ENCODE data around the gene ERGIC3.

ERGIC3 gene
- long read RNA-seq, donor 1, transcript ERGIC3-202 (13 exons, 1,359 nt): major isoform, 204 of 414 reads
- long read RNA-seq, donor 1, transcript ERGIC3-216 (3 exons, 766 nt): minor isoform, 20 of 414 reads
- long read RNA-seq, donor 1, partial matches to known transcripts: 179 of 414 reads
- long read RNA-seq, donor 1, other reads (novel, unspliced or antisense): 0 of 414 reads
- long read RNA-seq, donor 2, transcript ERGIC3-202 (13 exons, 1,359 nt): major isoform, 103 of 188 reads
- long read RNA-seq, donor 2, partial matches to known transcripts: 77 of 188 reads
- long read RNA-seq, donor 2, other reads (novel, unspliced or antisense): 0 of 188 reads
- long read RNA-seq, donor 3, transcript ERGIC3-202 (13 exons, 1,359 nt): major isoform, 73 of 148 reads
- long read RNA-seq, donor 3, transcript ERGIC3-216 (3 exons, 766 nt): minor isoform, 8 of 148 reads
- long read RNA-seq, donor 3, partial matches to known transcripts: 64 of 148 reads
- long read RNA-seq, donor 3, other reads (novel, unspliced or antisense): 0 of 148 reads
- long read RNA-seq, donor 4, transcript ERGIC3-216 (3 exons, 766 nt): minor isoform, 14 of 215 reads
- long read RNA-seq, donor 4, transcript ERGIC3-202 (13 exons, 1,359 nt): major isoform, 97 of 215 reads
- long read RNA-seq, donor 4, partial matches to known transcripts: 94 of 215 reads
- long read RNA-seq, donor 4, other reads (novel, unspliced or antisense): 0 of 215 reads
- long read RNA-seq, donor 5, transcript ERGIC3-216 (3 exons, 766 nt): minor isoform, 13 of 286 reads
- long read RNA-seq, donor 5, transcript ERGIC3-202 (13 exons, 1,359 nt): major isoform, 133 of 286 reads
- long read RNA-seq, donor 5, partial matches to known transcripts: 137 of 286 reads
- long read RNA-seq, donor 5, other reads (novel, unspliced or antisense): 0 of 286 reads
- long read RNA-seq, donor 6, transcript ERGIC3-202 (13 exons, 1,359 nt): major isoform, 98 of 182 reads
- long read RNA-seq, donor 6, transcript ERGIC3-209 (7 exons, 1,632 nt): minor isoform, 5 of 182 reads
- long read RNA-seq, donor 6, transcript ERGIC3-216 (3 exons, 766 nt): minor isoform, 6 of 182 reads
- long read RNA-seq, donor 6, partial matches to known transcripts: 73 of 182 reads
- long read RNA-seq, donor 6, other reads (novel, unspliced or antisense): 0 of 182 reads
- long read RNA-seq, donor 7, transcript ERGIC3-216 (3 exons, 766 nt): minor isoform, 20 of 309 reads
- long read RNA-seq, donor 7, transcript ERGIC3-209 (7 exons, 1,632 nt): minor isoform, 8 of 309 reads
- long read RNA-seq, donor 7, transcript ERGIC3-202 (13 exons, 1,359 nt): major isoform, 124 of 309 reads
- long read RNA-seq, donor 7, partial matches to known transcripts: 142 of 309 reads
- long read RNA-seq, donor 7, other reads (novel, unspliced or antisense): 6 of 309 reads
- long read RNA-seq, donor 8, transcript ERGIC3-215 (4 exons, 584 nt): minor isoform, 5 of 211 reads
- long read RNA-seq, donor 8, transcript ERGIC3-202 (13 exons, 1,359 nt): major isoform, 126 of 211 reads
- long read RNA-seq, donor 8, partial matches to known transcripts: 70 of 211 reads
- long read RNA-seq, donor 8, other reads (novel, unspliced or antisense): 0 of 211 reads

- peak; percentile 85 for DNase-seq
Measured at GRCh38 chr20:35541783-35542662, at the start of gene ERGIC3. ERGIC3 (plus strand) TSS chr20:35542078; CDS start chr20:35542098, 20 bp downstream.

- no peak for DNase-seq
Measured at GRCh38 chr20:35492352-35492751, 49.5 kb upstream of the ERGIC3 start.

- no peak for DNase-seq
Measured at GRCh38 chr20:35496481-35496880, 45.4 kb upstream of the ERGIC3 start.

GRCh38 chr20:35497320-35497719, 44.6 kb upstream of the ERGIC3 start:
- DNase-seq: no peak

- no peak for DNase-seq
Measured at GRCh38 chr20:35497780-35498189, 44.1 kb upstream of the ERGIC3 start.

GRCh38 chr20:35499271-35499670, 42.6 kb upstream of the ERGIC3 start:
- no peak for DNase-seq

- DNase-seq: no peak
Measured at GRCh38 chr20:35502352-35502751, 39.5 kb upstream of the ERGIC3 start.

- DNase-seq: no peak
Measured at GRCh38 chr20:35503281-35503680, 38.6 kb upstream of the ERGIC3 start.

GRCh38 chr20:35503841-35504561, 37.9 kb upstream of the ERGIC3 start:
- DNase-seq: no peak

GRCh38 chr20:35504751-35505150, 37.1 kb upstream of the ERGIC3 start:
- DNase-seq: no peak

GRCh38 chr20:35506179-35506578, 35.7 kb upstream of the ERGIC3 start:
- DNase-seq: no peak

- no peak for DNase-seq
Measured at GRCh38 chr20:35506872-35507638, 34.8 kb upstream of the ERGIC3 start.

- no peak for DNase-seq
Measured at GRCh38 chr20:35508493-35509218, 33.2 kb upstream of the ERGIC3 start.

GRCh38 chr20:35510951-35511735, 30.7 kb upstream of the ERGIC3 start:
- DNase-seq: no peak

GRCh38 chr20:35511814-35512420, 30.0 kb upstream of the ERGIC3 start:
- DNase-seq: no peak

GRCh38 chr20:35514371-35514932, 27.4 kb upstream of the ERGIC3 start:
- DNase-seq: no peak

GRCh38 chr20:35515341-35515740, 26.5 kb upstream of the ERGIC3 start:
- DNase-seq: no peak
